A549 (cell line): ENCODE results near the gene RTBDN.

ENCODE experiments used
- CTCF ChIP-seq: fragments of >200 bp; sonication (Bioruptor Twin); formaldehyde crosslinking; IDR thresholded peaks from 3 replicates; pipeline ENCODE4 v1.5.1; 2016
- FOSL2 ChIP-seq, 2 experiments: fragments of 450-650 bp in 1 of 2; fragments of >200 bp in 1 of 2; sonication (Bioruptor Twin) in 1 of 2; formaldehyde crosslinking; IDR thresholded peaks; 2 replicates each; pipeline versions ENCODE4 v1.5.0 to v1.6.1; 2016 to 2020; ENCODE audit warnings: mild to moderate bottlenecking in 1 of 2, moderate library complexity in 1 of 2
- JUN ChIP-seq, 2 experiments: fragments of >200 bp; sonication (Bioruptor Twin); formaldehyde crosslinking; IDR thresholded peaks; 2 replicates in 1 of 2; 3 replicates in 1 of 2; pipeline ENCODE4 v1.6.1; 2016 to 2017
- MAZ ChIP-seq: fragments of 150-350 bp; IDR thresholded peaks from 2 replicates; pipeline ENCODE4 v1.6.1; 2014; ENCODE audit warnings: antibody characterized with exemption, low read depth, low read length, borderline replicate concordance
- TF ChIP-seq, protein P1 (sequence below): fragments of >200 bp; sonication (Bioruptor Twin); formaldehyde crosslinking; IDR thresholded peaks from 2 replicates; pipeline ENCODE4 v1.6.1; 2016

DNA sequence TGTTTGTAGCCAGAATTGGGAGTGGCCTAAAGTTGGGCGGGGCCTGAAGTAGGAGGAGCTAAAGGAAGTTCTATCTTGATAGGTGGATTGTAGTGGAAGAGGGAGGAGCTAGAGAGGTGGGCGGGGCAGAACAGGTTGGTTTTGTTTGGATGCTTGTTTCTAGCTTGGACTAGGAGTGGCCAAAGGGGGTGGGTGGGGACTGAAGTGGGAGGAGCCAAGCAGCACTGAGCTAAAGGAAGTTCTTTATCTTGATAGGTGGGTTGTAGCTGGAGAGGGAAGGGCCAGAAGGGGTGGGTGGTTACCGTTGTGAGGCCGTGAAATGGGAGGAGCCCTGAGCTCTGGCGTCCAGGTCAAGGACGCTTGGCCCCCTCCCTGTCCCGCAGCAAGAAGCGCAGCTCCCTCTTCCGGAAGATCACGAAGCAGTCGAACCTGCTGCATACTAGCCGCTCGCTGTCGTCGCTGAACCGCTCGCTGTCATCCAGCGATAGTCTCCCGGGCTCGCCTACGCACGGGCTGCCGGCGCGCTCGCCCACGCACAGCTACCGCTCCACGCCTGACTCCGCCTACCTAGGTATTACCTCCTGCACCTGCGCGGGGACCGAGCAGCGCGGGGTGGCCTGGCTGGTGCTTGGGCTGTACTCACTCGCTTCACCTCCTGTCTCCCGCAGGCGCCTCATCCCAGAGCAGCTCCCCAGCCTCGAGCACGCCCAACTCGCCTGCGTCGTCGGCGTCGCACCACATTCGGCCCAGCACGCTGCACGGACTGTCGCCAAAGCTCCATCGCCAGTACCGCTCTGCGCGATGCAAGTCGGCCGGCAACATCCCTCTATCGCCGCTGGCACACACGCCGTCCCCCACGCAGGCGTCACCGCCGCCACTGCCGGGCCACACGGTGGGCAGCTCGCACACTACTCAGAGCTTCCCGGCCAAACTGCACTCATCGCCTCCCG is 38.8 kb upstream of the RTBDN start:
- no peak for TF ChIP-seq FOSL2 (IDR thresholded peaks at IDR 0.05)
- TF ChIP-seq FOSL2 (CRISPR knock-in tag; IDR thresholded peaks at IDR 0.05) = no peak
- no peak for TF ChIP-seq MAZ
- TF ChIP-seq CTCF = no peak
- no peak for TF ChIP-seq JUN (IDR thresholded peaks at IDR 0.05)
- TF ChIP-seq, protein P1, sequence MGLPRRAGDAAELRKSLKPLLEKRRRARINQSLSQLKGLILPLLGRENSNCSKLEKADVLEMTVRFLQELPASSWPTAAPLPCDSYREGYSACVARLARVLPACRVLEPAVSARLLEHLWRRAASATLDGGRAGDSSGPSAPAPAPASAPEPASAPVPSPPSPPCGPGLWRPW = no peak
